ENCODE data around the gene MC5R.

Gene MC5R

DNA sequence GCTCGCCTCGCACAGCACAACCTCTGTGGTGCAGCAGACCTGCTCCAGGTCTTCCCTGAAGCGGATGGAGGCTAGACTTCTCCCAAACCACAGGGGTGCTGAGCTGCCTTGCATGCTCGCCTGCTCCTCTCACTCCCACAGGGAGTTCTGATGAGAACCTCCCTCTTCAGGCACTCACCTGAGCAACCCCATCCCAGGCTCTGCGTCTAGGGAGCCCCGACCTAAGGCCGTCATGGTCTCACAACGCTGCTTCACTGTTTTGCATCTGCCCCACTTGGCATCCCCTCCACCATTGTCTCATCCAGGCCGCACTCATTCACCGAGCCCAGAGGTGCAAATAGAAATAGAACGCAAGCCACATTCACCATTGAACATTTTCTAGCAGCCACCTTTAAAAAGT lies 24.6 kb upstream of the MC5R start:
- DNase-seq (ENCODE audit: low read depth in 2 of 2) = no peak
- TF ChIP-seq, protein P1, sequence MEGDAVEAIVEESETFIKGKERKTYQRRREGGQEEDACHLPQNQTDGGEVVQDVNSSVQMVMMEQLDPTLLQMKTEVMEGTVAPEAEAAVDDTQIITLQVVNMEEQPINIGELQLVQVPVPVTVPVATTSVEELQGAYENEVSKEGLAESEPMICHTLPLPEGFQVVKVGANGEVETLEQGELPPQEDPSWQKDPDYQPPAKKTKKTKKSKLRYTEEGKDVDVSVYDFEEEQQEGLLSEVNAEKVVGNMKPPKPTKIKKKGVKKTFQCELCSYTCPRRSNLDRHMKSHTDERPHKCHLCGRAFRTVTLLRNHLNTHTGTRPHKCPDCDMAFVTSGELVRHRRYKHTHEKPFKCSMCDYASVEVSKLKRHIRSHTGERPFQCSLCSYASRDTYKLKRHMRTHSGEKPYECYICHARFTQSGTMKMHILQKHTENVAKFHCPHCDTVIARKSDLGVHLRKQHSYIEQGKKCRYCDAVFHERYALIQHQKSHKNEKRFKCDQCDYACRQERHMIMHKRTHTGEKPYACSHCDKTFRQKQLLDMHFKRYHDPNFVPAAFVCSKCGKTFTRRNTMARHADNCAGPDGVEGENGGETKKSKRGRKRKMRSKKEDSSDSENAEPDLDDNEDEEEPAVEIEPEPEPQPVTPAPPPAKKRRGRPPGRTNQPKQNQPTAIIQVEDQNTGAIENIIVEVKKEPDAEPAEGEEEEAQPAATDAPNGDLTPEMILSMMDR (IDR thresholded peaks at IDR 0.05; ENCODE audit: low read depth, low read length) = no peak
- H3K4me3 ChIP-seq (replicated peaks in 1 of 2; ENCODE audit: low read depth in 2 of 2, low read length in 2 of 2) = no peak overlapping the region

DNA sequence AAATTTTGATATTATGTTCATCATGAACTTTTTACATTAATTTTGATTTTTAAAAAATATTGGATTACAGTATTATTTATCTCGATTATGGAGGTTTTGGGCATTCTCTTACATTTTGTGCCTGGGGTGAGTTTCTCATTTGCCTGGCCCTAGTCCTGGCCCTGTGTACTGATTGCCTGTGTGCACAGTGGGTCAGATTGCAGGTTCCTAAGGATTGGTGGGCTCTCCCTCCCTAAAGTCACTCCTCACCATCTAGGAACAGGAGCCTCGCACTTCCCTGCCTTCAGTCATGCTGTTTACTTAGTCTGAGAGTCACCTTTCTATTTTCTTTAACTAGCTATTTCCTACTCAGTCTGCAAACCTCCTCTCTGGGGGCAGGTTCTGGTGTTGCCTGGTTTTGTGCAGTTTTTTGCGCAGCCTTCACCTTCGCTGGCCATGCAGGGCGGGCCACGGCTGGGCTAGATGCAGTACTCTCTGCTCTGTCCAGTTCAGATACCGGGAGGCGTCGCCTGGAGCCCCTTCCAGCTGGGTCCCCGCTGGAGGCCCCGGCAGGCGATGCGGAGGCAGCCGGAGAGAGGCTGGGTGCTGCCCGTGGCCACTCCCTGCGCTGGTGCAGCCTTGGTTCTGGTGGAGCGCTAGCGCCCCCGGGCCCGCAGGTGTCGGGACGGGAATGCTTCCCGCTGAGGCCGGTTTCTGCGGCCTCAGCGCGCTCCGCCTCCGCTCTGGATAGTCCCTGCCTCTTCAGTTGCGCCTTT lies 23.3 kb upstream of the MC5R start:
- peak overlapping the region; percentile 2 to 9 for H3K4me3 ChIP-seq (replicated peaks in 1 of 2; ENCODE audit: low read depth in 2 of 2, low read length in 2 of 2)
- DNase-seq (ENCODE audit: low read depth in 2 of 2) = peak; percentile 48 to 51
- TF ChIP-seq, protein P1 (IDR thresholded peaks at IDR 0.05; ENCODE audit: low read depth, low read length) = peak; percentile 45

DNA sequence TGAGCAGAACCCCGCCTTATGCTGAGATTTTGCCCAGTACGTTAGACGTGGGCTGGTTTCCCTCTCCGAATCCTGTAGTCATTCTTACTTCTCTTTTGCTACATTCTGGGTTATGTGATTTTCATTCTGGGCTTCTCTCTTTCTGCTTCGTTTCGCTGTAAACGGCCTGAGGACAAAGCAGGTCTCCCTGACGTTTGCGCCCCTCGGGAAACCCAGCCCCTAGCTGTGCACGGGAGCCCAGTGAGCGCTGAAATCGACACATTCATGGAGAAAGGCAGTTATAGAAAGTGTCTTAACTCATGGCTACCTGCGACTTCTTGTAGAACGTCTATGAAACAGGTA lies 22.7 kb upstream of the MC5R start:
- peak overlapping the region; percentile 2 to 9 for H3K4me3 ChIP-seq (replicated peaks in 1 of 2; ENCODE audit: low read depth in 2 of 2, low read length in 2 of 2)
- no peak for DNase-seq (ENCODE audit: low read depth in 2 of 2)
- TF ChIP-seq, protein P1 (IDR thresholded peaks at IDR 0.05; ENCODE audit: low read depth, low read length) = no peak

DNA sequence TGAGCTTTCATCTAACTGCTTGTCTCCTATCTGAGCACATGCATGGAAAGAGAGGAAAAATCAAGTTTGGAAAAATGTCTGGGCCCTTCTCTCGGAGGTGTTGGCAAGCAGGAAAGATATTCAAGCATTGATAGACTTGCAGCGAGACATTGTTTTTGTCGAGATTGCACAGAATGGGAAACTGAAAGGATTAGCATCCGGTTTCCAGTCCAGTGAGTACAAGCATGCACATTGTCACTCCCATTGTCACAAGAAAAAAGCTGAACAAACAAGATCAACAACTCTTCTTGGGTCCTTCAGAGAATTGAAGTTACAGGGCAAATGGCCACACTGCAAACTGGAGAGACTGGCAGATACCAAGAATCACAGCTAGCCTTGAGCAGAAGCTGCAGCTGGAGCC lies 19.6 kb upstream of the MC5R start:
- TF ChIP-seq, protein P1 (IDR thresholded peaks at IDR 0.05; ENCODE audit: low read depth, low read length) = no peak
- DNase-seq (ENCODE audit: low read depth in 2 of 2) = no peak
- H3K4me3 ChIP-seq (replicated peaks in 1 of 2; ENCODE audit: low read depth in 2 of 2, low read length in 2 of 2) = no peak overlapping the region

DNA sequence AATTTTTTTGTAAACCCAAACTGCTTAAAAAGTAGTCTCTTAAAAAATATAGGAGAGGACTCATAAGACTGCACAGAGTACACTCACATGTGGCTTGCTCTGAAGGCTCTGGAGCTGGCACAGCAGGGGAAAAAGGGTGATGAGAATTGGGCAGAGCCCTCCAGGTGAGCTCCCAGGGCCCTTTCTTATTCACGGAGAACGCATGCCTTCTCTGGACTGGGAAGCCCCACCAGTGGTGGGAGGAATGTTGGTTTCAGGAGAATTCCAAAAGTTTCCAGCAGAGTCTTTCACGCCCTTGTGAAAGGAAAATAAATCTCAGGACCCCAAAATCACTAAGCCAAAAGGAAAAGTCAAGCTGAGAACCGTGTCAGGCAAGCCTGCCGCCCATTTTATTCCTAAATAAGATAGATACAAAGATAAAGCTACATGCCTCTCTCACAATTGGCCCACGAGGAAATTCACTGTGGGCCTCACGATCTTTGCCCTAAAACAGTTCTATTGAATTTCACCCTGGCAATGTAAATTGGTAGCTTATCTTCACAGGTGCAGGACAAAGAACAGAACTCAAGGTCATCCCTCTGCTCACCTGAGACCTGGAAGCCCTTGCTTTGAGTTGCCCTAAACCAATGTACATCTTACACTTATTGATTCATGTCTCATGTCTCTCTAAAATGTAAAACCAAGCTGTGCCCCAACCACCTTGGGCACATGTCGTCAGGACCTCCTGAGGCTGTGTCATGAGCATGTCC lies 15.5 kb upstream of the MC5R start:
- H3K4me3 ChIP-seq (replicated peaks in 1 of 2; ENCODE audit: low read depth in 2 of 2, low read length in 2 of 2) = no peak overlapping the region
- DNase-seq (ENCODE audit: low read depth in 2 of 2) = no peak
- TF ChIP-seq, protein P1 (IDR thresholded peaks at IDR 0.05; ENCODE audit: low read depth, low read length) = no peak

DNA sequence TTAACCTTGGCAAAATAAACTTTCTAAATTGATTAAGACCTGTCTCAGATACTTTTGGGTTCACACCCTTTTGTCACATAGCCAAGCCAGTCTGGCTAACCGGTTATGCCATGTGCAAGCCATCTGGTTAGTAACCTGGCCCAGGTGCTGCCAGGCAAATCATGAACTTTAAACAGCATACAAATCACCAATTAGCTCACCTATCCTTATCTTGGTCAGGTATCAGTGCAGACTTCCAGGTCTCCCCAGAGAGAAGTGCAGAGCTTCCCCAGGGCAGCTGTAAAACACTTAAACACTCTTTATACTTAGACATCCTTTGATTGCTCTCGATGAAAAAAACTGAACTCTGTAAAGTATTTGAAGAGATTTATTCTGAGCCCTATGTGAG lies 14.9 kb upstream of the MC5R start:
- TF ChIP-seq, protein P1 (IDR thresholded peaks at IDR 0.05; ENCODE audit: low read depth, low read length) = no peak
- DNase-seq (ENCODE audit: low read depth in 2 of 2) = no peak
- no peak overlapping the region for H3K4me3 ChIP-seq (replicated peaks in 1 of 2; ENCODE audit: low read depth in 2 of 2, low read length in 2 of 2)
